Testis (tissue), 3 donors: ENCODE measurements around the gene UNC5B. TPM values are rescaled to one million over a fixed set of nuclear protein-coding genes. Genes with fewer than 3 reads are reported as not detected.

Experiments used
- DNase-seq: peaks from one replicate; pipeline ENCODE4 v3.0.0-alpha.2; 2019
- H3K27ac ChIP-seq, 2 donors: fragments of 200-600 bp; sonication (generic); one replicate each; pipeline ENCODE4 v1.5.1; 2019
- H3K27me3 ChIP-seq: fragments of 200-600 bp; sonication (generic); one replicate; pipeline ENCODE4 v1.5.1; 2019
- H3K36me3 ChIP-seq: fragments of 200-600 bp; sonication (generic); one replicate; pipeline ENCODE4 v1.5.1; 2017; ENCODE audit warnings: low read depth; ENCODE audit errors: missing control alignments
- H3K4me1 ChIP-seq: fragments of 200-600 bp; sonication (generic); one replicate; pipeline ENCODE4 v1.5.1; 2019
- H3K4me3 ChIP-seq, 2 donors: fragments of 200-600 bp; sonication (generic); one replicate each; pipeline ENCODE4 v1.5.1; 2017 to 2019
- H3K9me3 ChIP-seq: fragments of 200-600 bp; sonication (generic); one replicate; pipeline ENCODE4 v1.5.1; 2017
- POLR2A ChIP-seq: fragments of 450-650 bp; IDR thresholded peaks from one replicate; pipeline ENCODE4 v1.6.1; 2017; ENCODE audit warnings: antibody characterized with exemption, mild to moderate bottlenecking, moderate library complexity
- WGBS, 2 donors: methylation state at CpG; one replicate each; pipeline ENCODE4 v1.1.5; 2018; 5-methylcytosine and 5-hydroxymethylcytosine counted together
- intact Hi-C: fragments of 100-400 bp; cut with DNase I; formaldehyde crosslinking; loops from one replicate; pipeline ENCODE4 v1.15.1; 2023; ENCODE audit warnings: low total_unique reads
- polyA plus RNA-seq: library from polyadenylated mRNA; stranded (reverse); fragments of 350-450 nt; fragmentation: Illumina TruSeq; extraction: RNeasy Lipid Tissue Mini Kit (QIAGEN cat#74804); gene quantifications from one replicate; pipeline ENCODE4 v1.2.3, GENCODE V29; 2014; ENCODE audit warnings: low read depth, low replicate concordance; ENCODE audit not compliant: insufficient read depth
- total RNA-seq, 2 donors: library from RNA; depleted of rRNA; stranded (reverse); fragments of >200 nt; gene quantifications; one replicate each; pipeline ENCODE4 v1.2.3, GENCODE V29; 2016
- TF ChIP-seq, protein P1 (sequence below), 3 experiments: fragments of 450-650 bp in 2 of 3; fragments of 200-600 bp in 1 of 3; sonication (generic) in 1 of 3; IDR thresholded peaks; one replicate each; pipeline ENCODE4 v1.5.1; 2016 to 2019; ENCODE audit warnings: antibody characterized with exemption in 3 of 3, mild to moderate bottlenecking in 2 of 3, moderate library complexity in 1 of 3

The UNC5B gene
- total and polyA plus RNA-seq, 3 donors from 2014 or later = 14.8 to 44.4 (median 24.4) TPM

DNA sequence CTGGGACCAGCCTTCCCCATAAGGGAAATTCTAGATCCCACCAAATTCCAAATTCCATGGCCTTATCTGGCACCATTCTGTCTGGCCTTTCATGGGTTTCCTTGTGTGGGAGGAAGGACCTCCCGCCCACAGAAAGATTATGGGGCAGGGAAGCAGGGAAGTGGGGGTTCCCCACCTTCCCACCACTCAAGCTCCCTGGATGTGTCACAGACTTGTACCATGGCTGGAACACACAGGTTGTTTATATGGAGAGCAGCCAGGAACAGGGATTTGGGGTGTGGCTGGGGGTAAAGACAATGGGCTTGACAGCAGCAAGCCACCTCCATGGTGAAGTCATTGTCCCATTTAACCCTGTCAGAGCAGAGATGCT is 18.3 kb downstream of the UNC5B start:
- intact Hi-C loops = no loop called here
- WGBS, 2 donors = 75 to 80% methylated on average over 1 of the region's 1 CpG
- Histone ChIP-seq H3K27me3 (no peaks in the 10 kb centered on the region), H3K36me3 (no peaks in the 10 kb centered on the region), H3K9me3 (no peaks in the 10 kb centered on the region), H3K27ac (peak overlapping the region; percentile 12 to 52), H3K4me3 (no peak overlapping the region), H3K4me1 (peaks cover 64% of the 10 kb centered on the region)
- TF ChIP-seq, protein P1, sequence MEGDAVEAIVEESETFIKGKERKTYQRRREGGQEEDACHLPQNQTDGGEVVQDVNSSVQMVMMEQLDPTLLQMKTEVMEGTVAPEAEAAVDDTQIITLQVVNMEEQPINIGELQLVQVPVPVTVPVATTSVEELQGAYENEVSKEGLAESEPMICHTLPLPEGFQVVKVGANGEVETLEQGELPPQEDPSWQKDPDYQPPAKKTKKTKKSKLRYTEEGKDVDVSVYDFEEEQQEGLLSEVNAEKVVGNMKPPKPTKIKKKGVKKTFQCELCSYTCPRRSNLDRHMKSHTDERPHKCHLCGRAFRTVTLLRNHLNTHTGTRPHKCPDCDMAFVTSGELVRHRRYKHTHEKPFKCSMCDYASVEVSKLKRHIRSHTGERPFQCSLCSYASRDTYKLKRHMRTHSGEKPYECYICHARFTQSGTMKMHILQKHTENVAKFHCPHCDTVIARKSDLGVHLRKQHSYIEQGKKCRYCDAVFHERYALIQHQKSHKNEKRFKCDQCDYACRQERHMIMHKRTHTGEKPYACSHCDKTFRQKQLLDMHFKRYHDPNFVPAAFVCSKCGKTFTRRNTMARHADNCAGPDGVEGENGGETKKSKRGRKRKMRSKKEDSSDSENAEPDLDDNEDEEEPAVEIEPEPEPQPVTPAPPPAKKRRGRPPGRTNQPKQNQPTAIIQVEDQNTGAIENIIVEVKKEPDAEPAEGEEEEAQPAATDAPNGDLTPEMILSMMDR (IDR thresholded peaks at IDR 0.05) = no peak
- TF ChIP-seq POLR2A = no peak
- no peak for DNase-seq

DNA sequence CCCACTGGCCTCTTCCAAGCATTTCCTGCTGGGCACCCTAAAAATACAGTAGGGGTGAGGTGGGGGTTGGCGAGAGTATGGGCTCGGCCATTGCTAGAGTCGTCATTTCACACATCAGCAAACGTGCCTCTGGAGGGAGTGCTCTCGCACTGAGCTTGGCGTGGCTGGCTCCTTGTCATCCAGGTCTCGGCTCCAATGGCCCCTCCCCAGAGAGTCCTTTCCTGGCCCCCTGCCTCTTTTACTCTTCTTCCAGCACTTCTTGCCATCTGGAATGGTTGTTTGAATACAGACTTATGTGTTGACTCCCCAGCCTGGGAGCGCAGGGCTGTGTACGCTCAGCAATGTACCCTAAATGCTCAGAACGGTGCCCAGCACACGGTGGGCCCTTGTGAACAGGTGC is 18.8 kb downstream of the UNC5B start:
- Histone ChIP-seq H3K27ac (no peak overlapping the region), H3K9me3 (no peaks in the 10 kb centered on the region), H3K36me3 (no peaks in the 10 kb centered on the region), H3K4me1 (peaks cover 64% of the 10 kb centered on the region), H3K27me3 (no peaks in the 10 kb centered on the region), H3K4me3 (no peak overlapping the region)
- no peak for DNase-seq
- WGBS, 2 donors = 89 to 90% methylated on average over 11 of the region's 11 CpGs
- intact Hi-C loops = no loop called here
- TF ChIP-seq, protein P1 (IDR thresholded peaks at IDR 0.05) = no peak
- no peak for TF ChIP-seq POLR2A

DNA sequence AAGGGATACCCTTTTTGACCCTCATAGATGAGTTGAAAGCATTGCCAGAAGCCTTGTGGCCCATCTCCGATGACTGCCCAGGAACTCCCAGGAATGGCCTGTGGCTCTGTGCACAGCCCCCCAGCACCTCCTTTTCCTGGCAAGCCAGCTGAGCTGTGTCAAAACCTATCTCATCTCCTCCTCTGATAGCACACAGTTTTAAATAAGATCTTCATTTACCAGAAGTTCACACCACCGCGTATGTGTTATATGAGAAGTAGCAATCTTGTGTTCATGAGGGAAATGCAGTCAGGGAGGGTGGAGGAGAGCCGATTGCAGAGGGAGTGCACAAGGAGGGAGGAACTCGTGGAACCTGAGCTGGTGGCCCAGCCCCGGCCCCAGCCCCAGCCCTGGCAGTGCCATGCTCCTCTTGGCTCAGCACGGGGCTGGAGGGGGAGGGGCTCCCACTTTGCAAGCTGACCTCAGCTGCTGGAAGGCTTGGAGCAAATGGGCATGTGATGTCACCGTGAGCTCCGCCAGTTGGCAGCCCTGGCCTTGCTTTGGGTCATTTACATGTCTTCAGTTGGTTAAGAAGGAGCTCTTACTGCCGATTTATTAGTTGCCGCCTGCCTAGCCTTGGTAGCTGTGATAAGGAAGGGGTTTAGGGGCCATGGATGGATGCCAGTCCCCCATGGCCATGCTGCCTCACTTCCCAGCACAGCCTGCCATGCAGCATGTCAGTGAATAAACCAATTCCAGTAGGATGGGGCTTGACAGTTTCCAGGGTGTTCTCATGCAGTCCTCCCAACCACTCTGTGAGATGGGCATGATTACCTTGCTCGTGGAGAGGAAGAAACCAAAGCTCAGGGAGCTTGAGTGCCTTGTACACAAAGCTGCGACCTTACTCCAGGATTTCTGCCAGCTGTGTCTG is 20.0 kb downstream of the UNC5B start:
- peak; percentile 92 for DNase-seq
- peak overlapping the region; percentile 45 to 50 for H3K27ac ChIP-seq
- no peaks in the 10 kb centered on the region for H3K9me3 ChIP-seq
- intact Hi-C loops = no loop called here
- WGBS, 2 donors = 63 to 67% methylated on average over 13 of the region's 13 CpGs
- H3K36me3 ChIP-seq = no peaks in the 10 kb centered on the region
- H3K4me1 ChIP-seq = peaks cover 64% of the 10 kb centered on the region
- H3K4me3 ChIP-seq = no peak overlapping the region
- TF ChIP-seq, protein P1 (IDR thresholded peaks at IDR 0.05) = no peak
- no peak for TF ChIP-seq POLR2A
- H3K27me3 ChIP-seq = no peaks in the 10 kb centered on the region

DNA sequence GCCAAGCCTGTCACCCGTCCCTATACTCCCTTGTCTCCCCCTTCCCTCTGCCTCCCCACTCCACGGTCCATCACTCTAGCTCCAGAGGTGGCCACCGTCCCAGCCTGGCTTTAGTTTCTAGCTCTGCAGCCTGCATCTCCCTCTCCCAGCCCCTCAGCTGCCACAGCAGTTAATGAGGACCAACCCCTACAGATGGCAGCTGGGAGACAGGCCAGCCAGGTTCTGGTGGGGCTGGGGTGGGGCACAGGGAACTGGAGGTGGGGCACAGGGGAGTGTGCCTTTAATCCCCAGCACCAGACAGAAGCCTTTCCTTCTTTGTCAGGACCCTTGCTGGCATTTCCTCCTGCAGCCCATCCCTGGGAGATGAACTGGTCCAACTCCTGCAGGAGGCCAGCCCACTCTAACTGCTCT is 21.1 kb downstream of the UNC5B start:
- H3K36me3 ChIP-seq = no peaks in the 10 kb centered on the region
- no peak overlapping the region for H3K4me3 ChIP-seq
- TF ChIP-seq POLR2A = no peak
- TF ChIP-seq, protein P1 (IDR thresholded peaks at IDR 0.05) = no peak
- no peak overlapping the region for H3K27ac ChIP-seq
- intact Hi-C loops = no loop called here
- H3K4me1 ChIP-seq = peaks cover 63% of the 10 kb centered on the region
- H3K27me3 ChIP-seq = no peaks in the 10 kb centered on the region
- no peak for DNase-seq
- H3K9me3 ChIP-seq = no peaks in the 10 kb centered on the region
- WGBS, 2 donors = 60 to 72% methylated on average over 3 of the region's 3 CpGs
